HUES6 (cell line): ENCODE results near the gene ANKRD13A.
"Not testable (repeated sequence)": the region's sequence is repeated elsewhere in the genome, so short reads cannot be mapped to it uniquely, and the experiment has no call there.

Experiments
- H3K27ac ChIP-seq: 2 replicates; pipeline ENCODE4 v1.7.0; 2013; ENCODE audit warnings: low read depth, mild to moderate bottlenecking, low read length, inconsistent platforms
- H3K27me3 ChIP-seq: 2 replicates; pipeline ENCODE4 v1.6.1; 2013; ENCODE audit warnings: low read length; ENCODE audit not compliant: control insufficient read depth, insufficient read depth
- H3K36me3 ChIP-seq: 2 replicates; pipeline ENCODE4 v1.6.1; 2013; ENCODE audit warnings: low read length; ENCODE audit not compliant: control insufficient read depth, insufficient read depth
- H3K4me1 ChIP-seq: 2 replicates; pipeline ENCODE4 v1.6.1; 2013; ENCODE audit warnings: low read length; ENCODE audit not compliant: control insufficient read depth, insufficient read depth
- H3K4me3 ChIP-seq: 2 replicates; pipeline ENCODE4 v1.5.1; 2013; ENCODE audit warnings: low read depth, low read length
- H3K9ac ChIP-seq: one replicate; pipeline ENCODE4 v1.6.1; 2013; ENCODE audit warnings: mild to moderate bottlenecking, low read length
- H3K9me3 ChIP-seq: 2 replicates; pipeline ENCODE4 v1.6.1; 2013; ENCODE audit warnings: low read depth, low read length; ENCODE audit not compliant: control insufficient read depth, insufficient read depth

ANKRD13A gene

DNA sequence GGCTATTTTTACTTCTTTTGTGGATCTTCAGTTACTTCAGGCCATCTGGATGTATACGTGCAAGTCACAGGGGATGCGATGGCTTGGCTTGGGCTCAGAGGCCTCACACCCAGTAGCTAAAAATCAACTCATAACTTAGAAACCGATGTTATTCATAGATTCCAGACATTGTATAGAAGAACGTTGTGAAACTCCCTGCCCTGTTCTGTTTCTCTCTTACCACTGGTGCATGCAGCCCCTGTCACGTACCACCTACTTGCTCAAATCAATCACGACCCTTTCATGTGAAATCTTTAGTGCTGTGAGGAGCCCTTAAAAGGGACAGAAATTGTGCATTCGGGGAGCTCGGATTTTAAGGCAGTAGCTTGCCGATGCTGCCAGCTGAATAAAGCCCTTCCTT is 50.4 kb downstream of the ANKRD13A start:
- H3K4me1 ChIP-seq, H3K4me3 ChIP-seq, H3K9me3 ChIP-seq, H3K36me3 ChIP-seq, H3K27me3 ChIP-seq, H3K9ac ChIP-seq, H3K27ac ChIP-seq: not testable (repeated sequence)

DNA sequence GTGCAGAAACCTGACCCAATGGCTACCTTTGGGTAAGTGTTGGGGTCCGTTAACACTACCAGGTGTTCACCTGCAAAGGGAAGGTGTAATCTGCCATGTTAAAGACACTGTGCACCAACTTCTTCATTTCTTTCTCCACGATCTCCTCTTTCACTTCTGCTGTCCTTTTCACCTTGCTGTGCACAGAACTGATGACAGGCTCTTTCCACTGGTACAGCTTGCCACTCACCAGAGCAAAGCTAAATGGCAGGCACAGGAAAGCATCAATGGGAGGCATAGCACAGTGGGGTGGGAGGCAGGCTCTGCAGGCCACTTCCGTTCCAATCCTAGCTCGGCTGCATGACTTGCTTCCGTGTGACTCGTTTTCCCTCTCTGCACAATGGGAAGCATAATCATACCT is 51.7 kb downstream of the ANKRD13A start:
- H3K36me3 ChIP-seq = no peaks in the 10 kb centered on the region
- H3K9me3 ChIP-seq = no peaks in the 10 kb centered on the region
- no peak overlapping the region for H3K27ac ChIP-seq
- no peak overlapping the region for H3K4me3 ChIP-seq
- H3K27me3 ChIP-seq = no peaks in the 10 kb centered on the region
- H3K9ac ChIP-seq = no peak overlapping the region
- H3K4me1 ChIP-seq = peaks cover 3% of the 10 kb centered on the region; the same call in 1 of the 2 replicates

DNA sequence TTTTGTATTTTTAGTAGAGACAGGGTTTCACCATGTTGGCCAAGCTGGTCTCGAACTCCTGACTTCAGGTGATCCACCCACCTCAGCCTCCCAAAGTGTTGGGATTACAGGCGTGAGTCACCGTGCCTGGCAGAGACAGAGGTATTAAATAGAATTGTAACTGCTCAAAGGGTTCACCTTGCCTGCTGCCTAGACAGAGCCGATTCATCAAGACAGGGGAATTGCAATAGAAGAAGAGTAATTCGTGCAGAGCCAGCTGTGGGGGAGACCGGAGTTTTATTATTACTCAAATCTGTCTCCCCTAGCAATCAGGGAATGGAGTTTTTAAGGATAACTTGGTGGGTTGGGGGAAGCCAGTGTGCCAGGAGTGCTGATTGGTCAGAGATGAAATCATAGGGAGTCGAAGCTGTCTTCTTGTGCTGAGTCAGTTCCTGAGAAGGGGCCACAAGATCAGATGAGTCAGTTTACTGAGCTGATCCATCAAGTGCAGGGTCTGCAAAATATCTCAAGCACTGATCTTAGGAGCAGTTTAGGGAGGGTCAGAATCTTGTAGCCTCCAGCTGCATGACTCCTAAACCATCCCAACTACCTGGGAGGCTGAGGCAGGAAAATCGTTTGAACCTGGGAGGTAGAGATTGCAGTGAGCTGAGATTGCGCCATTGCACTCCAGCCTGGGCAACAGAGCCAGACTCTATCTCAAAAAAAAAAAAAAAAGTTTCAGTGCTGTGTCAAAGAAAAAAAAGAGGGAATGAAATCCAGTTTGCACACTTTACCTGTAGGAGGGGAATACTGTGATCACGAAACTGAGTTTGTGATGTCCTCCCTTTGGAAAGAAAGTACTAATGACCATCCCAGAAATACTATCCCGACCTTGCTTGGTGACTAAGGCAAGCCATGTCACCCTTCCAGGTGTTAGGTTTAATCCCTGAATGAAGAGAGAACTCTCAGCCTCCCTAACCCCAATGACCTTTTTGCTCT is 56.4 kb downstream of the ANKRD13A start:
- H3K9me3 ChIP-seq, H3K4me1 ChIP-seq, H3K4me3 ChIP-seq, H3K36me3 ChIP-seq, H3K27me3 ChIP-seq, H3K27ac ChIP-seq: not testable (repeated sequence)
- peak overlapping the region; percentile 10 for H3K9ac ChIP-seq

DNA sequence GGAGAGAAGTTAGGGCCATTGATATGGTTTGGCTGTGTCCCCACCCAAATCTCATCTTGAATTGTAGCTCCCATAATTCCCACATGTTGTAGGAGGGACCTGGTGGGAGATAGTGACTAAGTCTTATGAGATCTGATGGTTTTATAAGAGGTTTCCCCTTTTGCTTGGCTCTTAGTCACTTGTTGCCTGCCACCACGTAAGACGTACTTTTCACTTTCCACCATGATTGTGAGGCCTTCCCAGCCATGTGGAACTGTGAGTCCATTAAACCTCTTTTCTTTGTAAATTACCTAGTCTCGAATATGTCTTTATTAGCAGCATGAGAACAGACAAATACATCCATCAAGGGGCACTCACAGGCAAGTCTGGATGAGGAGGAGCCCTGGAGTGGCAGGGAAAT is 57.4 kb downstream of the ANKRD13A start:
- H3K27me3 ChIP-seq, H3K4me3 ChIP-seq, H3K36me3 ChIP-seq, H3K9me3 ChIP-seq, H3K27ac ChIP-seq, H3K4me1 ChIP-seq, H3K9ac ChIP-seq: not testable (repeated sequence)

DNA sequence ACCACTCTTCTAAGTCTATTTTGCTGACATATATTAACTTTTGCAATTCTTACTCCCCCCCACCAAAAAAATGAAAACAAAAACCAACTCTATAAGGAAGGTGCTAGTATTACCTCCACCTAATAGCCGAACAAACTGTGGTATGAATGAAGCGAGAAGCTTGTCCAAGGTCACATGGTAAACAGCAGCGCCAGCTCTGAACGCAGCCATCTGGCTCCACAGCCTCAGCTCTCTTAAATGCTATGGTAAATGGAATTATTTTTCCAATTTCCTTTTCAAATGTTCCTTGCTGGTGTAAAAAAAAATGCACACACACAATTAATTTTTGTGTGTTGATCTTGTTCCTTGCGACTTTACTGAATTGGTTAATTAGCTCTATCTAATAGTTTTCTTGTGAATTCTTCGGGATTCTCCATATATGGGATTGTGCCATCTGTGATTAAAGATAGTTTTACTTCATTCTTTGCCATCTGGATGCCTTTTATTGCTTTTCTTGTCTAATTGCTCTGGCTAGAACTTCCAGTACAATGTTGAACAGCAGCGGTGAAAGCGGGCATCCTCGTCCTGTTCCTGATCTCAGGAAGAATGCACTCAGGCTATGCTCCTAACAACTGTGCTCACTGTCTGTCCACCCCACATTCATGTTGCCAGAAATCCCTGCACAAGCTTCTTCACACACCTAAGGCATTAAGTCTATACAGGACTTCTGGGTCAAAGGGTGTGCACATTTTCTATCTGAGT is 59.8 kb downstream of the ANKRD13A start:
- no peaks in the 10 kb centered on the region for H3K36me3 ChIP-seq
- H3K9ac ChIP-seq = no peak overlapping the region
- no peak overlapping the region for H3K4me3 ChIP-seq
- H3K27ac ChIP-seq = no peak overlapping the region
- no peaks in the 10 kb centered on the region for H3K27me3 ChIP-seq
- peaks cover 8% of the 10 kb centered on the region for H3K4me1 ChIP-seq
- H3K9me3 ChIP-seq = no peaks in the 10 kb centered on the region

DNA sequence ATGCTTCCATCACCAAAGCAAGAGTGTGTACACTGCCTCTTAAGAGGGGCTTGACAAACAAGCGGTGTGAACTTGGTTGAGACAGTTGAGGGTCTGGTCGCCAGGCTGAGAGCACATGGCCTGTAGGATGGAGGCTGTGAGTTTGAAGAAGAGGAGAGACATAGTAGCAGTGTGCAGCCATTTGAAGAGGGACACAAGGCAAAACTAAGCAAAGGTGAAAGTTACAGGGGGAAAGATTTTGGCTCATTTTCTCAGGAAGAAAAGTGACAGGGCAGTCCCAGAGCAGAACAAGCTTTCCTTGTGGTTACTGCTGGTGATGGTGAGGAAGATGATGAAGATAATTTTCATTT is 60.4 kb downstream of the ANKRD13A start:
- Histone ChIP-seq H3K27ac (no peak overlapping the region), H3K9me3 (no peaks in the 10 kb centered on the region), H3K4me1 (peaks cover 8% of the 10 kb centered on the region), H3K27me3 (no peaks in the 10 kb centered on the region), H3K36me3 (no peaks in the 10 kb centered on the region), H3K9ac (no peak overlapping the region), H3K4me3 (no peak overlapping the region)

DNA sequence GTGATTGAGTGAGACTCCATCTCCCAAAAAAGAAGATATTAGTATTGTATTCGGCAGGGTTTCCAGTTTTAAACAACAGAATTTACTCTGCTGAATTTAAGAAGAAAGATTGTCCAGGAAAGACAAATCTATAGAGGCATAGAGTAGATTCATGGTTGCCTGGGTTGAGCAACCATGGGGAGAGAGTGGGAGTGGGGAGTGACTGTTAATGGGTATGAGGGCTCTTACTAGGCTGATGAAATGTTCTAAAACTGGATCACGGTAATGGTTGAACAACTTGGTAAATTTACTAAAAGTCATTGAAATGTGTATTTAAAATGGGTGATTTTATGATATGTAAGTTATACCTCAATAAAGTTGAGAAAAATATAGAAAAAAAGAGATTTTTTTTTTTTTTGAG is 63.0 kb downstream of the ANKRD13A start:
- H3K4me3 ChIP-seq = no peak overlapping the region

DNA sequence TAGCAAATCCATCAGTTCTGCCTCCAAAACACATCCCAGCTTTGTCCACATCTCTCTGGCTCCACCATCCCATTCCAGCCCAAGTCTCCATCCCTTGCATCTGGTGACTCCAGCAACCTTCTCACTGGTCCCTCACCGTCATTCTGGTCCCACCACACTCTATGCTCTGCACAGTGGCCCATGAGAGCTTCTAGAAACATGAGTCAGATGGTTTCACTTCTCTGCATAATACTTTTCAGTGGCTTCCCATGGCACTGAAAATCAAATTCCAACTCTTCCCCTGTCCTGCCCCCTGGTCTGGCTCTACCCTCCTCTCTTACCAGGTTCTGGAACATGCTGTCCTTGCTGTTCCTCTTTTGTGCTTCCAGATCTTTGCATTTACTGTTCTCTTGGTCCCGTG is 66.3 kb downstream of the ANKRD13A start:
- Histone ChIP-seq H3K4me3 (no peak overlapping the region), H3K36me3 (no peaks in the 10 kb centered on the region), H3K27ac (no peak overlapping the region), H3K9me3 (no peaks in the 10 kb centered on the region), H3K27me3 (no peaks in the 10 kb centered on the region), H3K9ac (no peak overlapping the region), H3K4me1 (peaks cover 1% of the 10 kb centered on the region; the same call in 1 of the 2 replicates)

More for the DNA sequence above, 63.0 kb downstream of the ANKRD13A start:
- H3K9ac ChIP-seq = no peak overlapping the region
- H3K27me3 ChIP-seq = no peaks in the 10 kb centered on the region
- peaks cover 8% of the 10 kb centered on the region for H3K4me1 ChIP-seq
- no peaks in the 10 kb centered on the region for H3K36me3 ChIP-seq
- H3K9me3 ChIP-seq = no peaks in the 10 kb centered on the region
- no peak overlapping the region for H3K27ac ChIP-seq

DNA sequence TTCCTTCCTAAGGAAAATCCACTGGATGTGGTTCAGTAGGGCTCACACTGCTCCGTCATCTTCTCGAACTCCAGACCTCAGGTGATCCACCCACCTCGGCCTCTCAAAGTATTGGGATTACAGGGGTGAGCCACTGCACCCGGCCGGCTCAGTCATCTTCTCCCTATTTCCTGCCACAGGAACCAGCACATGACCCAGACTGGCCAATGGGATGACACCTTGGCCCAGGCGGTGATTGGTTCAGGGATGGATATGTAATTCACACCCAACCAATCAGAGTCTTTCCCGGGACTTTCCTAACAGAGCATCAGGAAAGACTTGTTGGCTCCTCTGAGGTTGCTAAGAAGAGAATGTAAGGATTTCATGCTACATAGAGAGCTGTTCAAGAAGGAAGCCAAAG is 68.3 kb downstream of the ANKRD13A start:
- Histone ChIP-seq H3K27ac (no peak overlapping the region), H3K9me3 (no peaks in the 10 kb centered on the region), H3K36me3 (no peaks in the 10 kb centered on the region), H3K4me3 (no peak overlapping the region), H3K27me3 (no peaks in the 10 kb centered on the region), H3K9ac (no peak overlapping the region), H3K4me1 (no peaks in the 10 kb centered on the region)

DNA sequence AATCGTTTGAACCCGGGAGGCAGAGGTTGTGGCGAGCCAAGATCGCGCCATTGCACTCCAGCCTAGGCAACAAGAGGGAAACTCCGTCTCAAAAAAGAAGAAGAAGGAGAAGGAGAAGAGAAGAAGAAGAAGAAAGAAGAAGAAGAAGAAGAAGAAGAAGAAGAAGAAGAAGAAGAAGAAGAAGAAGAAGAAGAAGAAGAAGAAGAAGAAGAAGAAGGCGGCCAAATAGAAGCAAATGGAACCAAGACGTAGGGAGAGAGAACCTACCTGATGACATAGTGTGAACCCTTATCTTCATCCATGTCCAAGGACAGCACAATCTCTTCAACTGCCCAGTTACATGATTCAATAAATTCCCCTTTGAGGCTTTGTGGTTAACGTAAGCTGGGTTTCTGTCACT is 68.9 kb downstream of the ANKRD13A start:
- not testable (repeated sequence) for H3K36me3 ChIP-seq, H3K9me3 ChIP-seq, H3K27me3 ChIP-seq, H3K4me1 ChIP-seq, H3K27ac ChIP-seq, H3K4me3 ChIP-seq, H3K9ac ChIP-seq

DNA sequence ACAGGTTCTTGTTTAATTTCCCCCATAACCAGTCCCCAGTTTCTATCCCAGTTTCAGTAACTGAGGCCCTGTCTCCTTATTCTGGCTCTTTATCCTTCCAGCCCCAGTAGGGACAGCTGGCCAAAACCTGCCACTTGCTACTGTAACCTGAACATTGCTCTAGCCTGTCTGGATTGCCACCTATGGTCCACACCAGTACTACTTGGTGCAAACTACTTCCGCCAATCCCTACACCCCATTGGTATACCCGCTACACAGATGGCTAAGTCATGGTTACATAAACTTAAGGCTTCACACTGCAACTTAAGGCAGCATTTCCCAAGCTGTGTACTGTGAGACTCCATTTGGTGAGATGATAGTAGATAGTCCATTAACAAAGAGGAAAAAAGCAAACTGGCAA is 69.4 kb downstream of the ANKRD13A start:
- Histone ChIP-seq H3K9ac (no peak overlapping the region), H3K27ac (no peak overlapping the region), H3K4me3 (no peak overlapping the region), H3K36me3 (no peaks in the 10 kb centered on the region), H3K9me3 (no peaks in the 10 kb centered on the region), H3K4me1 (no peaks in the 10 kb centered on the region), H3K27me3 (no peaks in the 10 kb centered on the region)
